WERI-Rb-1 (cell line): Measurements from ENCODE around the gene ATP2B3.
A peak's percentile ranks its signal among the peaks of the same experiment; 100 is the strongest.
"Not testable (repeated sequence)": the region's sequence is repeated elsewhere in the genome, so short reads cannot be mapped to it uniquely, and the experiment has no call there.

Source experiments
- DNase-seq: peaks from one replicate; pipeline ENCODE4 v3.0.0-alpha.2; 2020
- H3K27ac ChIP-seq: fragments of 250-450 bp; sonication (Bioruptor Pico); 2 replicates; pipeline ENCODE4 v1.5.1; 2020; ENCODE audit warnings: mild to moderate bottlenecking, moderate library complexity
- H3K27me3 ChIP-seq: fragments of 250-450 bp; sonication (Bioruptor Pico); 2 replicates; pipeline ENCODE4 v1.5.1; 2021; ENCODE audit warnings: mild to moderate bottlenecking, low read depth, moderate library complexity; ENCODE audit not compliant: insufficient read depth, severe bottlenecking
- H3K36me3 ChIP-seq: fragments of 250-450 bp; sonication (Bioruptor Pico); 2 replicates; pipeline ENCODE4 v1.5.1; 2020; ENCODE audit warnings: mild to moderate bottlenecking, moderate library complexity
- H3K4me3 ChIP-seq: 2 replicates; pipeline ENCODE4 v1.5.1; 2011; ENCODE audit warnings: low read depth, mild to moderate bottlenecking, control low read depth, low read length
- H3K9me3 ChIP-seq: fragments of 250-450 bp; sonication (Bioruptor Pico); 2 replicates; pipeline ENCODE4 v1.5.1; 2021; ENCODE audit warnings: mild to moderate bottlenecking, moderate library complexity; ENCODE audit not compliant: severe bottlenecking
- CTCF ChIP-seq: IDR thresholded peaks from 2 replicates; pipeline ENCODE4 v1.5.1; 2011; ENCODE audit warnings: low read depth, mild to moderate bottlenecking, control low read depth, inconsistent platforms, low read length

Gene ATP2B3

GRCh38 chrX:153600032-153600373 lies 82.6 kb downstream of the ATP2B3 start:
- DNase-seq = peak; percentile 44
- Histone ChIP-seq H3K27me3 (no peaks in the 10 kb centered on the region), H3K27ac (peak overlapping the region; percentile 85), H3K36me3 (peaks cover 22% of the 10 kb centered on the region), H3K9me3 (peaks cover 22% of the 10 kb centered on the region), H3K4me3 (peak overlapping the region; percentile 76)
- TF ChIP-seq CTCF = no peak

- peaks cover 13% of the 10 kb centered on the region for H3K36me3 ChIP-seq
- H3K27ac ChIP-seq = peak overlapping the region; percentile 85
- no peak for DNase-seq
- no peak overlapping the region for H3K4me3 ChIP-seq
- H3K27me3 ChIP-seq = no peaks in the 10 kb centered on the region
- peaks cover 20% of the 10 kb centered on the region for H3K9me3 ChIP-seq
- TF ChIP-seq CTCF = no peak
These were observed 83.5 kb downstream of the ATP2B3 start for GRCh38 chrX:153600921-153601320.

- TF ChIP-seq CTCF = no peak
- peaks cover 6% of the 10 kb centered on the region for H3K36me3 ChIP-seq
- no peak overlapping the region for H3K27ac ChIP-seq
- DNase-seq = no peak
- H3K27me3 ChIP-seq = no peaks in the 10 kb centered on the region
- peaks cover 14% of the 10 kb centered on the region for H3K9me3 ChIP-seq
- no peak overlapping the region for H3K4me3 ChIP-seq
These were observed 84.2 kb downstream of the ATP2B3 start for GRCh38 chrX:153601511-153602110.

GRCh38 chrX:153602601-153603000 lies 85.2 kb downstream of the ATP2B3 start:
- H3K36me3 ChIP-seq = no peaks in the 10 kb centered on the region
- H3K4me3 ChIP-seq = no peak overlapping the region
- no peaks in the 10 kb centered on the region for H3K27me3 ChIP-seq
- peaks cover 6% of the 10 kb centered on the region for H3K9me3 ChIP-seq
- TF ChIP-seq CTCF = no peak
- no peak for DNase-seq
- no peak overlapping the region for H3K27ac ChIP-seq

GRCh38 chrX:153603131-153603656 lies 85.8 kb downstream of the ATP2B3 start:
- no peaks in the 10 kb centered on the region for H3K27me3 ChIP-seq
- DNase-seq = no peak
- no peak overlapping the region for H3K27ac ChIP-seq
- peaks cover 4% of the 10 kb centered on the region for H3K9me3 ChIP-seq
- no peak overlapping the region for H3K4me3 ChIP-seq
- TF ChIP-seq CTCF = no peak
- no peaks in the 10 kb centered on the region for H3K36me3 ChIP-seq

GRCh38 chrX:153604666-153605380 lies 87.4 kb downstream of the ATP2B3 start:
- H3K4me3 ChIP-seq, H3K9me3 ChIP-seq, DNase-seq, H3K27ac ChIP-seq, H3K36me3 ChIP-seq, H3K27me3 ChIP-seq: not testable (repeated sequence)
